ENCODE data around the gene LRRC72.

DNA sequence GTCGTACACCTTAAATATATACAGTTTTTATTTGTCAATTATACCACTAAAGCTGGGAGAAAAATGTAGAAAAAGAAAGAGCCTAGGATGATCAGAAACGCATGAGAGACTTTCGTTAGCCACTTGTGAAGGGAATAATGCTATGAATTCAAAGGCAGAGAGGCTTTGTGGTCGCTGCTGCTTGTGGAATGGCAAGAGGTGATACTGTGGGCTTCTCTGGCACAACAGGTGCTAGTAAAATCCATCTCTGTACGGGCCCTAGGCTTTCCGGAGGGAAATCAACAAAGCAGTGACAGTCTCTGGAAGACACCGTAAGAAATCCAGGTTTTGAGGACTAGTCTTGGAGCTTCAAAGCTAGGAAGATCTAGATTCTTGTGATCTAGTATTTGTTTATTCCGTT is 52.6 kb downstream of the LRRC72 start:
- TF ChIP-seq CTCF (IDR thresholded peaks at IDR 0.05) (no peak), POLR2A (IDR thresholded peaks at IDR 0.05) (no peak)
